Adipocyte (in vitro differentiated cells): ENCODE results near the gene TSNAX.
A peak's percentile ranks its signal among the peaks of the same experiment; 100 is the strongest.

ENCODE experiments used
- DNase-seq: peaks from one replicate; pipeline ENCODE4 v3.0.0-alpha.2; 2015; ENCODE audit warnings: low read depth
- H3K27me3 ChIP-seq: replicated peaks from 2 replicates; pipeline ENCODE4 v1.7.0; 2013; ENCODE audit warnings: mild to moderate bottlenecking, low read length, moderate library complexity; ENCODE audit not compliant: control insufficient read depth, insufficient read depth
- H3K36me3 ChIP-seq: 2 replicates; pipeline ENCODE4 v1.7.0; 2013; ENCODE audit warnings: low read length, mild to moderate bottlenecking, moderate library complexity; ENCODE audit not compliant: control insufficient read depth, insufficient read depth, severe bottlenecking
- H3K4me1 ChIP-seq: 2 replicates; pipeline ENCODE4 v1.7.0; 2013; ENCODE audit warnings: mild to moderate bottlenecking, low read length, moderate library complexity; ENCODE audit not compliant: control insufficient read depth, insufficient read depth
- H3K4me3 ChIP-seq: 2 replicates; pipeline ENCODE4 v1.7.0; 2013; ENCODE audit warnings: mild to moderate bottlenecking, low read length, moderate library complexity
- H3K9ac ChIP-seq: 2 replicates; pipeline ENCODE4 v1.7.0; 2013; ENCODE audit warnings: mild to moderate bottlenecking, low read length, moderate library complexity
- H3K9me3 ChIP-seq: 2 replicates; pipeline ENCODE4 v1.7.0; 2013; ENCODE audit warnings: mild to moderate bottlenecking, low read length, moderate library complexity; ENCODE audit not compliant: control insufficient read depth

Gene TSNAX

DNA sequence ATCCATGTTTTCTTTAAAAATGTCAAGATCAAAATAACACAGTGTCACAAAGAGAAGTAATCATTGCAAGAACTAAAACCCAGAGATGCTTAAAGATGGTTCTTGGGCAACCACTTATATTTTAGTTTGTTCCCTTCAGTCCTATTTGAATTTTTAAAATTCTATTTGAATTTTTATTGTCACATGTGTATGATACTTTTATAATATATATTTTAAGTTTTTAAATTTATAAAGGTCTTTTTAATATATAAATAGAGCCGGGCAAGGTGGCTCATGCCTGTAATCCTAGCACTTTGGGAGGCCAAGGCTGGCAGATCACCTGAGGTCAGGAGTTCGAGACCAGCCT is 75.8 kb downstream of the TSNAX start:
- no peaks in the 10 kb centered on the region for H3K36me3 ChIP-seq
- no peak overlapping the region for H3K9ac ChIP-seq
- H3K9me3 ChIP-seq = no peaks in the 10 kb centered on the region
- H3K4me3 ChIP-seq = no peak overlapping the region
- peaks cover 24% of the 10 kb centered on the region for H3K4me1 ChIP-seq
- no peak for DNase-seq
- no peaks in the 10 kb centered on the region for H3K27me3 ChIP-seq

GRCh38 chr1:231605149-231606100 is 77.0 kb downstream of the TSNAX start:
- DNase-seq = no peak
- no peaks in the 10 kb centered on the region for H3K27me3 ChIP-seq
- H3K9ac ChIP-seq = no peak overlapping the region
- H3K4me1 ChIP-seq = peaks cover 20% of the 10 kb centered on the region
- H3K36me3 ChIP-seq = no peaks in the 10 kb centered on the region
- no peaks in the 10 kb centered on the region for H3K9me3 ChIP-seq
- H3K4me3 ChIP-seq = no peak overlapping the region

DNA sequence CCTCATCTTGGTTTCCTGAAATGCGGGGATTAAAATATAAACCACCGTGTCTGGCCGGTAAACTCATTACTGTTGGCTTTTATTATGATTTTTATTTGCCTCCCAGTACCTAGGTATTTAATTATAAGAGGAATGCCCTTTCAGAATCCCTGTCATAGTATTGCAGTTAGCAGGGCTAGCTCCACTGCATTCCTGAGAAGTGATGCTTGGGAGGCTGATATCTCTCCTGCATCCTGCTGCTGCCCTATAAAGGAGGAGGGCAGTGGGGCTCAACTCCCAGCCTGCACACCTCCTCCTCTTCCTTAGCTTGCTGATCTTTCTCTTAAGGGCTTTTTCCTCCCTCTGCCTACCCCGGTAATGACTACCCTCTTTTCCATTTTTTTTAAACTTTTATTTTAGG is 78.2 kb downstream of the TSNAX start:
- peaks cover 8% of the 10 kb centered on the region for H3K27me3 ChIP-seq
- no peaks in the 10 kb centered on the region for H3K9me3 ChIP-seq
- no peak overlapping the region for H3K4me3 ChIP-seq
- H3K9ac ChIP-seq = no peak overlapping the region
- H3K36me3 ChIP-seq = no peaks in the 10 kb centered on the region
- peaks cover 9% of the 10 kb centered on the region for H3K4me1 ChIP-seq
- peak; percentile 17 for DNase-seq

DNA sequence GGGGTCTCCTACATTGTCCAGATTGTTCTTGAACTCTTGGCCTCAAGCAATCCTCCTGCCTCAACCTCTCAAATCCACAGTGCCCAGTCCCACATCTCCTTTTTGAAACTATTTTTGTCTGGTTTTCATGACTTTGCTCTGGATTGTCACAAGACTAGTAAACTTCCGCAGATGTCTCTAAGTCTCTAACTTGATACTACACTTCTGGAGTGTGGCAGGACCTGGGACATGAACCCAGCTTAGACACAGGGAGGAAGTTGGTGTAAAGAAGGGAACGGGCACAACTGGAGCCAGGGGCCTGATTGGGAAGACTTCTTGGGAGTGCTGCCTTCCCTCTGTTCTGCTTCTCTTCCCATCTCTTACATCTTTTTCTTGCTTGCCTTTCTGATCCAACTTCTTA is 81.9 kb downstream of the TSNAX start:
- Histone ChIP-seq H3K4me1 (peaks cover 3% of the 10 kb centered on the region), H3K27me3 (peaks cover 8% of the 10 kb centered on the region), H3K9me3 (no peaks in the 10 kb centered on the region), H3K9ac (no peak overlapping the region), H3K36me3 (no peaks in the 10 kb centered on the region), H3K4me3 (no peak overlapping the region)
- no peak for DNase-seq

GRCh38 chr1:231611111-231611510 is 82.6 kb downstream of the TSNAX start:
- no peak overlapping the region for H3K4me3 ChIP-seq
- no peaks in the 10 kb centered on the region for H3K36me3 ChIP-seq
- H3K9ac ChIP-seq = no peak overlapping the region
- peaks cover 8% of the 10 kb centered on the region for H3K27me3 ChIP-seq
- DNase-seq = no peak
- H3K9me3 ChIP-seq = no peaks in the 10 kb centered on the region
- no peaks in the 10 kb centered on the region for H3K4me1 ChIP-seq

- Histone ChIP-seq H3K4me3 (no peak overlapping the region), H3K4me1 (no peaks in the 10 kb centered on the region), H3K27me3 (peaks cover 8% of the 10 kb centered on the region), H3K9ac (no peak overlapping the region), H3K9me3 (no peaks in the 10 kb centered on the region), H3K36me3 (no peaks in the 10 kb centered on the region)
- no peak for DNase-seq
These were observed 83.4 kb downstream of the TSNAX start for GRCh38 chr1:231611851-231612250.

- Histone ChIP-seq H3K36me3 (no peaks in the 10 kb centered on the region), H3K4me1 (no peaks in the 10 kb centered on the region), H3K9ac (no peak overlapping the region), H3K4me3 (no peak overlapping the region), H3K9me3 (no peaks in the 10 kb centered on the region), H3K27me3 (peaks cover 8% of the 10 kb centered on the region)
- no peak for DNase-seq
These were observed 84.1 kb downstream of the TSNAX start for GRCh38 chr1:231612393-231613089.

- Histone ChIP-seq H3K4me1 (no peaks in the 10 kb centered on the region), H3K9me3 (no peaks in the 10 kb centered on the region), H3K9ac (no peak overlapping the region), H3K36me3 (no peaks in the 10 kb centered on the region), H3K4me3 (no peak overlapping the region), H3K27me3 (peaks cover 8% of the 10 kb centered on the region)
- DNase-seq = no peak
These were observed 85.2 kb downstream of the TSNAX start for GRCh38 chr1:231613419-231614349.
